HG02852 (cell line): Measurements from ENCODE around the gene NUTM1.
A peak's percentile ranks its signal among the peaks of the same experiment; 100 is the strongest.

Experiments
- ATAC-seq: cut with Tn5 transposase; IDR thresholded peaks from one replicate; pipeline ENCODE4 v1.9.1; 2021; ENCODE audit warnings: mild to moderate bottlenecking, moderate library complexity; ENCODE audit not compliant: unreplicated experiment

The NUTM1 gene, protein sequence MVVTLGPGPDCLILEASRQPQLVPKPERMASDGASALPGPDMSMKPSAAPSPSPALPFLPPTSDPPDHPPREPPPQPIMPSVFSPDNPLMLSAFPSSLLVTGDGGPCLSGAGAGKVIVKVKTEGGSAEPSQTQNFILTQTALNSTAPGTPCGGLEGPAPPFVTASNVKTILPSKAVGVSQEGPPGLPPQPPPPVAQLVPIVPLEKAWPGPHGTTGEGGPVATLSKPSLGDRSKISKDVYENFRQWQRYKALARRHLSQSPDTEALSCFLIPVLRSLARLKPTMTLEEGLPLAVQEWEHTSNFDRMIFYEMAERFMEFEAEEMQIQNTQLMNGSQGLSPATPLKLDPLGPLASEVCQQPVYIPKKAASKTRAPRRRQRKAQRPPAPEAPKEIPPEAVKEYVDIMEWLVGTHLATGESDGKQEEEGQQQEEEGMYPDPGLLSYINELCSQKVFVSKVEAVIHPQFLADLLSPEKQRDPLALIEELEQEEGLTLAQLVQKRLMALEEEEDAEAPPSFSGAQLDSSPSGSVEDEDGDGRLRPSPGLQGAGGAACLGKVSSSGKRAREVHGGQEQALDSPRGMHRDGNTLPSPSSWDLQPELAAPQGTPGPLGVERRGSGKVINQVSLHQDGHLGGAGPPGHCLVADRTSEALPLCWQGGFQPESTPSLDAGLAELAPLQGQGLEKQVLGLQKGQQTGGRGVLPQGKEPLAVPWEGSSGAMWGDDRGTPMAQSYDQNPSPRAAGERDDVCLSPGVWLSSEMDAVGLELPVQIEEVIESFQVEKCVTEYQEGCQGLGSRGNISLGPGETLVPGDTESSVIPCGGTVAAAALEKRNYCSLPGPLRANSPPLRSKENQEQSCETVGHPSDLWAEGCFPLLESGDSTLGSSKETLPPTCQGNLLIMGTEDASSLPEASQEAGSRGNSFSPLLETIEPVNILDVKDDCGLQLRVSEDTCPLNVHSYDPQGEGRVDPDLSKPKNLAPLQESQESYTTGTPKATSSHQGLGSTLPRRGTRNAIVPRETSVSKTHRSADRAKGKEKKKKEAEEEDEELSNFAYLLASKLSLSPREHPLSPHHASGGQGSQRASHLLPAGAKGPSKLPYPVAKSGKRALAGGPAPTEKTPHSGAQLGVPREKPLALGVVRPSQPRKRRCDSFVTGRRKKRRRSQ

DNA sequence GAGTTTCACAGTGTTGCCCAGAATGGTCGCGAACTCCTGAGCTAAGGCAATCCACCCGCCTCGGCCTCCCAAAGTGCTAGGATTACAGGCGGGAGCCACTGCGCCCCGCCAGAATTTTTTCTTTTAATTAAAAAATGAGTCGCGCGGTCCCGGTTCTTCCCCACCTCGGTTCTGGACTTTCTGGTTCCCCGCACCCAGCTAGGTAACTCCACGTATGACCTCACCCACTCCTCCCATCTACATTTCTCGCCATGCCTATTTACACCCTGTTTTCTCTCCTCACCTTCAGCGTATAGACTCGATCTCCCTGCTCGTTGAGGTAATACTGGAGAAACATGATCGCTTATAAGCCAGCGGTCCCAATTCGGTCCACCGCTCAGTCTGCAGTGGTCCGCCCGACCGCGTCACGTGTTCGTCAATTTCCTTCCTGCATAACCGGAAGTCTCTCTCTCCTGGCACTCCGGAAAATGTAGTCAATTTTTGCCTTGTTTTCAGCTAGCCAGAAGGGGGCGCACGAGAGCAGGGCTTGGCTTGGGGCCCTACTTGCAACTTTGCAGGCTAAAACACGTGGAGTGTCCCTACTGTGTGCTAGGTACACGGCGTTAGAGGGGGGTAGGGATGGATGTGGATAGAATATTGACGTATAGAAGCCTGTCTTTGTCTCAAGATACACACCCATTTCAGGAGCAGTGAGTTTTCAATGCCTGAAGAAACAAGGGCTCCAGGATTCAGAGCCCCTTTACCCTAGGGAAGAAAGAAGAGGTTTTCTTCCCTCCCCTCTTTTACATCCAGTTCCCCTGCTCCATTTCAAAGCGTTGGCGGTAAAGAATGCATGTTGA lies at the start of gene NUTM1, which contains the start of gene NOP10:
NUTM1 (plus strand) TSS at position 579 of the 839 bp plus-strand sequence. CDS start 382 bp downstream, outside the sequence.
NOP10 (minus strand) TSS at position 400 of the 839 bp plus-strand sequence; CDS start at position 337, 63 bp downstream.
- peak; percentile 92 for ATAC-seq

DNA sequence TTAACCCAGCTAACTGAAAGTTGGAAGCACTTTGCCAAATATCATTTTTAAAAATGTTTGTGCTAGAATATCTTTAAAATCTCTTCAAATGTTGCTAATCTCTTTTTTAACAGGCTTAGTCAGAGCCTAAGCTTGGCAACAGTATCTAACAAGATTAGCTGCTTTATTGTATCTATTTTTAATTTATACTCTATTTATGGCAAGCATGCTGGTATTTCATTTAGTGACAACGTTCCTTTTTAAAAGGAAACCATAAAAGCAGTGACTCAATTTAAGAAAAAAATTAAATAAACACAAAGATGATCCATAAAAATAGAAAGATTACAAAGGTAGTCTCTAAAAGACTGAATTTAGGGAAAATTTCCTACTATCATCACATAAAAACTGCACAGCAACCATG lies 46.1 kb upstream of the NUTM1 start:
- ATAC-seq, result no peak

DNA sequence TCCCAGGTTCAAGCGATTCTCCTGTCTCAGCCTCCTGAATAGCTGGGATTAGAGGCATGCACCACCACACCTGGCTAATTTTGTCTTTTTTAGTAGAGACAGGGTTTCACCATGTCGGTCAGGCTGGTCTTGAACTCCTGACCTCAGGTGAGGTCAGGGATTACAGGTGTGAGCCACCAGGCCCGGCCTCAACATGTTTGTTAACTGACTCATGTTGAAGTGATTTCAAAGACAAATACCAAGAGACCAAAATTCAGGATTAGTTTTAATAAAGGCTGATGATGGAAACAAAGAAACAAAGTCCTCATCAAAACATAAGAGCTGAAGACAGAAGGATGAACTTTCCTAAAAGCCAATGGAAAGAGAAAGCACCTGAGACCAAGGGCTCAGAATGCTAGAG lies 42.1 kb upstream of the NUTM1 start:
- ATAC-seq, result no peak

DNA sequence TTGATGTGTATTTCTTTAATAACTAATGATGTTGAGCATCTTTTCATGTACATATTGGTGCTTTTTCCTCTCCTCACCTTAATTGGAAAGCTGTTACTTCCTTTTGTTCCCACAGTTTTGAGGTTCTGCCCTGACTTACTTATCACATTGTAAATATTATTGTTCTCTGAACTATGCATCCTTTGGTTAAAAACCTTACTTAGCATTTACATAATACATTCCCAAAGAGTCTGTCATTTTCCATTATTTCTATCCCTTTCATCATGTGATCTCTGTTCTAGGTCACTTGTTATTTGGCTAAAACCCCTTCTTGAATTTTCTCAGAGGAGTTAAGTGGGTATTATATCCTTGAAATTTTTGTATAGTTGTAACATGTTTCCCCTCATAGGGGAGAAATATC lies 38.5 kb upstream of the NUTM1 start:
- ATAC-seq, result no peak

DNA sequence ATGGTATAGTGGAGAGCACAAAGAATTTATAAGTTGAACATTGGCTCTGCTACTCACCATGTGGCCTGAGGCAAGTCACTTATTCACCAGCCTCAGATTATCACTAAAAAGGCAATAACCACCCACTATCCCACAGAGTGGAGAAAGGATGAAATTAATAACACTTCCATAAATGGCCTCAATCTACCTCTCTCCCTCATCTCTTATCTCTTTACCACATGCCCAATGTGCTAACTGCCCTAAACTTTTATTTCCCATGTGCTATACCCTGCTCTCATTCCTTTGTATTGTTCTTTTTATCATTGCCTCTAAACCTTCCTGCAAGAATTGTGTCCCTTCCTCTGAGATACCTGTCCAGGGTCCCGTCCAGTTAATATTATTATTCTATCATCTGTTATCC lies 31.6 kb upstream of the NUTM1 start:
- ATAC-seq, result no peak

DNA sequence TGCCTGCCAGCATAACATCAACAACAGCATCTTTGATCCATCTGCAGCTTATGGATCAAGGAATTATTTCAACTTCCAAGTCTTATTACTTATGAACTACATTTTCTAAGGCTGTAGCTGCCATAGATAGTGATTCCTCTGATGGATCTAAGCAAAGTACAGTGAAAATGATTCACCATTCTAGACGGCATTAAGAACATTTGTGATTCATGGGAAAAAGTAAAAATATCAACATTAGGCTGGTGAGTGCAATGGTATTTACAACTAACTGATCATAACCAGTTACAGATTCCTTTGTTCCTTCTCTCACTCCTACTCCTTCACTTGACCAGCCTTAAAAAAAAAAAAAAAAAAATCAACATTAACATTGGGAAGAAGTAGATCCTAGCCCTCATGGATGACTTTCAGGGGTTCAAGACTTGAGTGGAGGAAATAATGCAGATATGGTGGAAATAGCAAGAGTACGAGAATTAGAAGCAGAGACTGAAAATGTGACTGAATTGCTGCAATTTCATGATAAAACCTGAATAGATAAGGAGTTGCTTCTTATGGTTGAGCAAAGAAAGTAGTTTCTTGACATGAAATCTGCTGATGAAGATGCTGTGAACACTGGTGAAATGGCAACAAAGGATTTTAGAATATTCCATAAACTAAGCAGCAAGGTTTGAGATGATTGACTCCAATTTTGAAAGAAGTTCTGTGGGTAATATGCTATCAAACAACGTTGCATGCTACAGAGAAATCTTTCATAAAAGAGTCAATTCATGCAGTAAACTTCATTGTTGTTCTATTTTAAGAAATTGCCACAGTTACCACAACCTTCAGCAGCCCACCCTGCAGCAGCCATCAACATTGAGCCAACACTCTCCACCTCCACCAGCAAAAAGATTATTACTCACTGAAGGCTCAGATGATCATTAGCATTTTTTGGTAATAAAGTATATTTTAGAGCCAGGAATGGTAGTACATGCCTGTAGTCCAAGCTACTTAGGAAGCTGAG lies 28.3 kb upstream of the NUTM1 start:
- no peak for ATAC-seq

DNA sequence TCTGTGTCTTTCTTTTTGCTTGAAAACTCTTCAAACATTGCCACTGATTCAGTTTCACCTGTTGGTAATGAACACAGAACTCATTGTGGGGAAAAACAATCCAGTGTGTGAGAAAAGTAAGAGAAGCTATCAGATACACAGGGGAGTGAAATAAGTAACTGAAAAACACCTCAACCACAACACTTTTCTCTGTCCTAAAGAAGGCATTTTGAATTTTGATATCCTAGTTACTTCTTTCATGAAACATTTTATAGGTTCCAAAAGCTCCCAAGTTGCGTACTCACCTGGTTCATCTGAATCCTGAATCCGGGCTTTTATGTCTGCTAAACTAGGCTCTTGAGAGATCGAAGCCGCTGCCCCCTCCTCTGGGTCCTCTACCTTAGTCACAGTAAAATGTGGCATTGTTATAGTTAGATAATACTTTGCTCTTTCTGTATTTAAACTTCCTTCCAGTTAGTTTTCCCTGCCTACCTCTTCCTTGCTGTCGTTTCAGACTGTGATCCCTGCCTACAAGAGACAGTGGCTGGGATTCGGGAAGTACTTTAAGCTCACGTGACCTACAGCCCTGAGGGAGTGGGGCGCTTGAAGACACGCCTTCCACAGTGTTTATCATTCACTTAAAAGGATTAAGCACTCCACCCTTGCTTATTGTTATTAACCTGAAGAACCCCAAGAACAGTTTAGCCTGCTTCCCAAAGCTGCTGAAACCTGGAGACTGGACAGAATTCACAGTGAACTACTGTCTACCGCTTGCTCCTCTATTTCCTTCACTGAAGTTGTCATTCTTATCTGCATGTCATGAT lies 24.6 kb upstream of the NUTM1 start:
- ATAC-seq, result peak; percentile 76

DNA sequence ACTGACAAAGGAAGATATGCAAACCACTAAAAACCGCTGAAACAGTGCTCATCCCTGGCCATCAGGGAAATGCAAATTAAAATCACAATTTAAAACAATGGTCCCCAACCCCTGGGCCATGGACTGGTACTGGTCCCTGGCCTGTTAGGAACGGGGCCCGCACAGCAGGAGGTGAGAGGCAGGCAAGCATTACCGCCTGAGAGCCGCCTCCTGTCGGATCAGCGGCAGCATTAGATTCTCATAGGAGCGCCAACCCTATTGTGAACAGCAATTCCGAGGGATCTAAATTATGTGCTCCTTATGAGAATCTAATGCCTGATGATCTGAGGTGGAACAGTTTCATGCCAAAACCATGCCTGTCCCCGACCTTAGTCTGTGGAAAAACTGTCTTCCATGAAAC lies 19.9 kb upstream of the NUTM1 start:
- no peak for ATAC-seq

DNA sequence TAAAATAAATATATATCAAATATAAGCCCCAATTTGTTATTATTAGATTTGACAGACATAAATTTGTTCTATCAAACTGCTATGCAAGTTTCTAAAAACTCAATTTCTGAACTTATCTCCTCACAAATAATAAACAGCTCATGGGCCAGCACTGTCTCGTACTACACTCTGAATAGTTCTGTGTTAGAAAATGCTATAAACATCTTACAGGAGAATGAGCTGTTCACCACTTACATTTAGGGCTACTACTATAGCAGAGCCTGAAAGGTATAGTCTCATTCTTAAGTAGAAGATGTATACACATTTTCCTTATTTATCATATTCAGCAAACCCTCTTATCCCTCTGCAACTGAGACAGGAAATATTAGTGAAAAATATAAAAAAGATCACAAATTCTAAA lies 18.2 kb upstream of the NUTM1 start:
- ATAC-seq, result no peak

DNA sequence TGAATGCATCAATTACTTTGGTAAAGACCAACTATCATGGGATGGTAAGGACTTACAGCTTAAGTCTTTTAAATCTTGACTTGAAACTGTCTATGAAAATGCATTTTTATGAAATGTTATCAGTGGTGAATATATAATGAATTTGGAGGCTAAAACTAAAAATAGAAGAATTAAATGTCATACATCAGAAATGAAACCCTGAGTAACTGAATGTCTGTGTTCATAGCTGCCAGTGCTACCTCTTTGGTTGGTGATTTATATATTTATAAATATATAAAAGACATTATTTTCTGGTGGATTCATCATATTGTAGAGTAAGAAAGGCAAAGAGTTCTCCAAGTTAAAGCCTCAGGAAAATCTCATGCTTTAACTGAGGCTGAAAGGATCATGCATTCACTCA lies 17.7 kb upstream of the NUTM1 start:
- no peak for ATAC-seq

DNA sequence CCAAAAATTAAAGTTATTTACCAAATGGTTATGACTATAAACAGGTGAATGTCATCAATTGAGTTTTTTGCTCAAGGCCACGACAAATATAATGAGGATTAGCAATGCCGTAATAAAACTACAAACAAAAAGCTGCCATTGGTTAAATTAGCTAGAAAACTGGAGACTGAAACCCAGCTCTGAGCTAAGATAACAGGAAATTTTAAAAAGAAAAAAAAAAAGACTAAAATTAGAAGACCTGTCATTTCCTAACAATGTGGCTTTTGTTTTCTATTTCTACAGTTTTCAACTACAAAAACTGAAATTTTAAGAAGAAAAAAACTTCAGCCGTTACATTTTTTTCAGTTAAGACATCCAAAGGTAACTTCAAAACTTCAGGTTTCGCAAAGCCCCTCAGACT lies 15.2 kb upstream of the NUTM1 start:
- ATAC-seq, result peak; percentile 60

DNA sequence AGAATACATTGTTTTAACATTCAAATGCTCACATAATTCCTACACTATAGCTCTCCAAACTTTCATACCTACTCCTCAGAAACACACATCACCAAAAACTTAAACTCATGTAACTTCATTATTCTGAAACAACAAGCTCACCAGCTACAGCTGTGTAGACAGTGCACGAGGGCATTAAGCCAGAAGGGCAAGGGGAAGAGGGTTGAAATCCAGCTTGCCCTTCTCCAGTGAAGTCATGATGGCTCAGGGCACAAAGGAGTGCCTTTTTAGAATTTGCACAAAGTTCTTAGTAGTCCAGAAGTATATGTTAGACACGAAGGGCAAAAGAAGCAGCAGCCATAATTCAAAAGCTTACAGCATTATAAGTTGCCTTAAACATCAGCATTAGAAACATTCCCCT lies 14.1 kb upstream of the NUTM1 start:
- no peak for ATAC-seq

DNA sequence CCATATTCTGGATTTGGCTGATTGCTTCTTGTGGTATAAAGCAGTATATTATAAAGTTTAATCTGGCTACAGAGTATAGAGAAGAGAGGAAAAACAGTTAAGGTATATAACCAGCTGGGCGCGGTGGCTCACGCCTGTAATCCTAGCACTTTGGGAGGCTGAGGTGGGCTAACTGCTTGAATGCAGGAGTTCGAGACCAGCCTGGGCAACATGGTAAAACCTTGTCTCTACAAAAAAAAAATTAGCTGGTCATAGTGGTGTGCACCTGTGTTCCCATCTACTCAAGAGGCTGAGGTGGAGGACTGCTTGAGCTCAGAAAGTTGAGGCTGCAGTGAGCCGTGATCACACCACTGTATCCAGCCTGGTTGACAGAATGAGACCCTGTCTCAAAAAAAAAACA lies 12.8 kb upstream of the NUTM1 start:
- no peak for ATAC-seq

DNA sequence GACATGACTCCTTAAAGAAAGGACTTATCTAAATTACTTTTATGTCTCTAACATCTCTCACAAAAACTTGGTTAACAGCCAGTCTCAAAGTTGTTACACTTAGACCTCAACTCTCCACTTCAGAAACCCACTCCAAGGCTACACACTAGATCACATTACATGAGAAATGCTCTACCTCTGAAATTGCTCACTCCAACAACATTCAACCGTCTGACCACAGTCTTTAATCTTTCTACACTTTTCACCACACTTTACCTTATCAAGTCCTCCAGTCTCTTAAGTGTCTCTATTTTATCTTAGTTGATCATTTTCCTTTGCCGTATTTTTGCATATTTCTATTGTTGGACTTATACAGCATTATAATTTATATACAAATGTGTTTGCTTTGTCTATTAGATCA lies 11.3 kb upstream of the NUTM1 start:
- ATAC-seq, result no peak

DNA sequence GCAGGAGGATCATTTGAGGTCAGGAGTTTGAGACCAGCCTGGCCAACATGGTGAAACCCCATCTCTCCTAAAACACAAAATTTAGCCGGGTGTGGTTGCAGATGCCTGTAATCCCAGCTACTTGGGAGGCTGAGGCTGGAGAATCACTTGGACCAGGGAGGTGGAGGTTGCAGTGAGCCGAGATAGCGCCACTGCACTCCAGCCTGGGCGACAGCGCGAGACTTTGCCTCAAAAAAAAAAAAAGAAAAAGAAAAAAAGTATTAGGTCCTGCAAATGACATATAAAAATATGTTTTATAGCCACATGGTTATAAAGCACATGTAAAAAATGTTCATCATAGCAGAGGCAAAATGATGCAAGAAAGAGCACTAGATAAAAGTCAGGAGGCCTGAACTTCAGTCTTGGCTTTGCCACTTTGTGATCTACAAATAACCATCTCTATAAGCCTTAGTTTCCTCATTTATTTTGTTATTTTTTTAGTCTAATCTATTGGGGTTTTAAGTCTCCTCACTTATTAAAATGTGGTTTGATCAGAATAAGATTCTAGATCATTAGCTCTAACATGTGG lies 10.5 kb upstream of the NUTM1 start:
- no peak for ATAC-seq

DNA sequence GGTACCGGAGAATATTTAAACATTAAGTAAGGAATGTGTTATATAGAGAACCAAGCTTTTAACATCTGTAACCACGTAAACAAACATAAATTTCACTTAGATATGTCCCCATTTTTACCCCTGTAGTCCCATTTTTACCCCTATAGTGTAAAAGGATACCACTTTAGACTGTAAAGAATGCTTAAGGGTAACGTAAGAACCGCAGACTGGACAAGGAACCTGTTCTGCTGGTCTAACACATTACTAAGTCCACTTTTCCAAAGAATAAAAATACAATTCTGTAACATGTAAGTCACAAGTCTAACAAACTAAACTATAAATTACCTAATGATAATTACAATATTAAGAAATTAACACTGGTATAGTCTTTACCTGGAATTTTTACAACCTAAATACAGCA lies 8.4 kb upstream of the NUTM1 start:
- no peak for ATAC-seq

DNA sequence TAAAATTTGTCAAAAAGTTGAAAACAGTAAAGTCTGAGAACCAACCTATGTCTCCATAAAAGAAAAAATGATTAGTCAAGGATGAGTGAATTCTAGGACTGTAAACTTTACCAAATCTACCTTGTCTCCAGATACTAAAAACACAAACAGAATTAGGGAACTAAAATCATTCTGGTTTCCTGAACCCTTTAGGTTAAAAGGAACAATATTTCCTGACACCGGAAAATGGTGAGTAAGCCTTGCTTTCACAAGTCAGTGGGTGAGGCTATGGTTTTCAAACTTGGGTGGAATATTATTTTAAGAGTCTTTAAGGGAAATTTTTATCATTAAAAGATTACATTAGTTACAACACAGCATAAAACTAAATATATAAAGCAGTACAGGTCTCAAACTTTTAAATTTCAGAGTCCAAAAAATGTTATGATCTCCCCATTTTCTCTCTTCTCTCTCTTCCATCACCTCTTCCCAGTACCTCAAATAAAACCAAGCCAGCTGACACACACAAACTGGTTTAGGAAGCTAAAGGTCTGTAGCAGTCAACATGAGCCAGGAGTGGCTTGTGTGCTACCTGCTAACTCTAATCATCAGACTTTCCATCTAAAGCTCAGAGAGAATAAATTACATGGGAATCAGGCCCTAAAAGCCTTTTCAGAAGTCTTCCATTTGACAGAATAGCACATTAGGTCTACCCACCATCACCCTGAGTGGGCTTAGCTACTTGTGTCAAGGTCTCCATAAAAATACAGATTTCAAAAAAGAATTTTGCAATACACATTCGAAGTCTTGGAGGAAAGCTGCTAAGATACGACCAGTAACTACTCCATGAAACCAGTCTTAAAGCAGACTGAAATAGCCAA lies 7.7 kb upstream of the NUTM1 start:
- ATAC-seq, result no peak
